ENCODE results near the gene MTOR.

The MTOR gene

GRCh38 chr1:11216074-11216473 is 46.3 kb downstream of the MTOR start:
- no peak for DNase-seq (ENCODE audit: low spot score)

- DNase-seq (ENCODE audit: low spot score): no peak
These were observed 46.9 kb downstream of the MTOR start for GRCh38 chr1:11215381-11216005.

- DNase-seq (ENCODE audit: low spot score): no peak
These were observed 47.5 kb downstream of the MTOR start for GRCh38 chr1:11214698-11215380.

- DNase-seq (ENCODE audit: low spot score): no peak
These were observed 50.3 kb downstream of the MTOR start for GRCh38 chr1:11211925-11212587.

- no peak for DNase-seq (ENCODE audit: low spot score)
These were observed 50.9 kb downstream of the MTOR start for GRCh38 chr1:11211461-11211860.

- DNase-seq (ENCODE audit: low spot score): no peak
These were observed 54.3 kb downstream of the MTOR start for GRCh38 chr1:11207898-11208611.

- no peak for DNase-seq (ENCODE audit: low spot score)
These were observed 57.8 kb downstream of the MTOR start for GRCh38 chr1:11204396-11205190.

- DNase-seq (ENCODE audit: low spot score): no peak
These were observed 63.3 kb downstream of the MTOR start for GRCh38 chr1:11198851-11199594.

GRCh38 chr1:11198257-11198656 is 64.1 kb downstream of the MTOR start:
- no peak for DNase-seq (ENCODE audit: low spot score)

- no peak for DNase-seq (ENCODE audit: low spot score)
These were observed 65.0 kb downstream of the MTOR start for GRCh38 chr1:11197359-11197758.

GRCh38 chr1:11196945-11197344 is 65.4 kb downstream of the MTOR start:
- DNase-seq (ENCODE audit: low spot score): no peak

- no peak for DNase-seq (ENCODE audit: low spot score)
These were observed 67.8 kb downstream of the MTOR start for GRCh38 chr1:11194407-11195176.

- no peak for DNase-seq (ENCODE audit: low spot score)
These were observed 69.0 kb downstream of the MTOR start for GRCh38 chr1:11193376-11193775.

- no peak for DNase-seq (ENCODE audit: low spot score)
These were observed 73.4 kb downstream of the MTOR start, which contains the start of gene ANGPTL7 for GRCh38 chr1:11188858-11189451. Gene ANGPTL7, plus strand, starts transcription at chr1:11189355. Its CDS starts 225 bp downstream, at chr1:11189580.

GRCh38 chr1:11188381-11188780 is 74.0 kb downstream of the MTOR start:
- no peak for DNase-seq (ENCODE audit: low spot score)

GRCh38 chr1:11187931-11188330 is 74.4 kb downstream of the MTOR start:
- DNase-seq (ENCODE audit: low spot score): no peak

GRCh38 chr1:11187494-11187893 is 74.9 kb downstream of the MTOR start:
- no peak for DNase-seq (ENCODE audit: low spot score)

- DNase-seq (ENCODE audit: low spot score): no peak
These were observed 75.4 kb downstream of the MTOR start for GRCh38 chr1:11187000-11187399.

GRCh38 chr1:11184973-11185372 is 77.4 kb downstream of the MTOR start:
- no peak for DNase-seq (ENCODE audit: low spot score)

- DNase-seq (ENCODE audit: low spot score): no peak
These were observed 79.5 kb downstream of the MTOR start for GRCh38 chr1:11182884-11183283.

All from hematopoietic multipotent progenitor cell treated with erythropoietin and hydrocortisone succinate and interleukin-3 and kit ligand, for 15 days (in vitro differentiated cells).